ENCODE data around the gene ALKBH7. TPM values are rescaled to one million over a fixed set of nuclear protein-coding genes. Genes with fewer than 3 reads are reported as not detected.

The ALKBH7 gene
- total and polyA plus RNA-seq, 12 donors: 3.2 to 137 (median 80.1) TPM

GRCh38 chr19:6392221-6393073 is 19.9 kb downstream of the ALKBH7 start:
- Histone ChIP-seq H3K27ac (peak overlapping the region in 4 of 5 donors; percentile 84 to 94 (median 88)), H3K4me3 (peak overlapping the region; percentile 53 to 86 (median 68)), H3K36me3 (replicated peaks in 1 of 2) (peaks cover 0 to 34% of the 10 kb centered on the region in 2 donors), H3K9me3 (replicated peaks in 1 of 3) (no peaks in the 10 kb centered on the region), H3K27me3 (no peaks in the 10 kb centered on the region), H3K4me1 (replicated peaks in 1 of 2) (peaks cover 11 to 13% of the 10 kb centered on the region in 2 donors)
- TF ChIP-seq CTCF (IDR thresholded peaks at IDR 0.05) (no peak), POLR2A (IDR thresholded peaks at IDR 0.05) (no peak)
- DNase-seq: no peak
- WGBS, 4 donors: 6 to 12% (median 7%) methylated on average over 14 to 30 of the region's 30 CpGs
- intact Hi-C loops (cut with DNase I): no loop called here

GRCh38 chr19:6393074-6393982 is 20.7 kb downstream of the ALKBH7 start, which contains the start of gene GTF2F1:
Gene GTF2F1, minus strand, starts transcription at chr19:6393164. Its CDS starts 169 bp downstream, at chr19:6392995.
- H3K36me3 ChIP-seq (replicated peaks in 1 of 2): peaks cover 0 to 25% of the 10 kb centered on the region in 2 donors
- H3K4me1 ChIP-seq (replicated peaks in 1 of 2): peaks cover 11 to 13% of the 10 kb centered on the region in 2 donors
- intact Hi-C loops (cut with DNase I): no loop called here
- no peaks in the 10 kb centered on the region for H3K27me3 ChIP-seq
- WGBS, 4 donors: 0% methylated on average over 11 to 69 of the region's 69 CpGs
- peak within 1 kb of the TSS; percentile 53 to 86 (median 68) for H3K4me3 ChIP-seq
- DNase-seq: peak; percentile 90 to 96 (median 94)
- H3K9me3 ChIP-seq (replicated peaks in 1 of 3): no peaks in the 10 kb centered on the region
- H3K27ac ChIP-seq: peak within 1 kb of the TSS; percentile 61 to 94 (median 86)
- TF ChIP-seq CTCF (IDR thresholded peaks at IDR 0.05) (peak in 2 of 6 experiments; percentile 14), POLR2A (IDR thresholded peaks at IDR 0.05) (peak in 1 of 2 donors; percentile 36)

GRCh38 chr19:6393983-6394412 is 21.4 kb downstream of the ALKBH7 start:
- Histone ChIP-seq H3K4me3 (peak overlapping the region in 2 of 4 donors; percentile 83 to 86), H3K9me3 (replicated peaks in 1 of 3) (no peaks in the 10 kb centered on the region), H3K36me3 (replicated peaks in 1 of 2) (peaks cover 0 to 18% of the 10 kb centered on the region in 2 donors), H3K27ac (peak overlapping the region in 4 of 5 donors; percentile 84 to 94 (median 88)), H3K4me1 (replicated peaks in 1 of 2) (peaks cover 11 to 13% of the 10 kb centered on the region in 2 donors), H3K27me3 (no peaks in the 10 kb centered on the region)
- TF ChIP-seq CTCF (IDR thresholded peaks at IDR 0.05) (no peak), POLR2A (IDR thresholded peaks at IDR 0.05) (no peak)
- WGBS, 4 donors: 23 to 45% (median 27%) methylated on average over 8 to 14 of the region's 14 CpGs
- DNase-seq: no peak
- intact Hi-C loops (cut with DNase I): no loop called here

- H3K4me1 ChIP-seq (replicated peaks in 1 of 2): peaks cover 11 to 13% of the 10 kb centered on the region in 2 donors
- 86 to 94% (median 93%) methylated on average over 3 of the region's 3 CpGs for WGBS, 4 donors
- no peak overlapping the region for H3K4me3 ChIP-seq
- TF ChIP-seq POLR2A (IDR thresholded peaks at IDR 0.05) (no peak), CTCF (IDR thresholded peaks at IDR 0.05) (no peak)
- H3K36me3 ChIP-seq (replicated peaks in 1 of 2): peaks cover 0 to 10% of the 10 kb centered on the region in 2 donors
- DNase-seq: no peak
- H3K27me3 ChIP-seq: no peaks in the 10 kb centered on the region
- no peak overlapping the region for H3K27ac ChIP-seq
- intact Hi-C loops (cut with DNase I): no loop called here
- no peaks in the 10 kb centered on the region for H3K9me3 ChIP-seq (replicated peaks in 1 of 3)
Measured at GRCh38 chr19:6394831-6395230, 22.2 kb downstream of the ALKBH7 start.
